Measurements from ENCODE around the gene RFX2.

Gene RFX2

DNA sequence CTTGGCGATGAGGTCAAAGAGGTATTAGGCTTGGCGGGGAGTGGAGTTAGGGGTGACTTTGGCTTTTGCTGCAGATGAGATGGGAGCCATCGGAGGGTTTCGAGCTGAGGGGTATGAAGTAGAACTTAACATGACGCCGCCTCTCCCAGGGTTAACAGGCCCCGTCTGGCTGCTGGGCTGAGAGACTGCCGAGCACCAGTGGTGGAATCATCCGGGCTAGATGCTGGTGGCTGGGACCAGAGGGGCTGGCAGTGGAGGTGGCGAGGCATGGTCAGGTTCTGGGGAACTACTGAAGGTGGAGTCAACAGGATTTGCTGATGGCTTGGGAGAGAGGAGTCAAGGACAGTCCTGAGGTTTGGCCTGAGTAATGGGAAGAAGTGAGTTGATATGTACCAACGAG lies 4.9 kb downstream of the RFX2 start:
- DNase-seq, result no peak

- DNase-seq, result no peak
Measured at GRCh38 chr19:6103894-6104293, 6.4 kb downstream of the RFX2 start.

- DNase-seq, result peak in 21 of 51 donors; percentile 5 to 37 (median 14)
Measured at GRCh38 chr19:6103217-6103644, 7.1 kb downstream of the RFX2 start.

- no peak for DNase-seq
Measured at GRCh38 chr19:6101991-6102390, 8.3 kb downstream of the RFX2 start.

DNA sequence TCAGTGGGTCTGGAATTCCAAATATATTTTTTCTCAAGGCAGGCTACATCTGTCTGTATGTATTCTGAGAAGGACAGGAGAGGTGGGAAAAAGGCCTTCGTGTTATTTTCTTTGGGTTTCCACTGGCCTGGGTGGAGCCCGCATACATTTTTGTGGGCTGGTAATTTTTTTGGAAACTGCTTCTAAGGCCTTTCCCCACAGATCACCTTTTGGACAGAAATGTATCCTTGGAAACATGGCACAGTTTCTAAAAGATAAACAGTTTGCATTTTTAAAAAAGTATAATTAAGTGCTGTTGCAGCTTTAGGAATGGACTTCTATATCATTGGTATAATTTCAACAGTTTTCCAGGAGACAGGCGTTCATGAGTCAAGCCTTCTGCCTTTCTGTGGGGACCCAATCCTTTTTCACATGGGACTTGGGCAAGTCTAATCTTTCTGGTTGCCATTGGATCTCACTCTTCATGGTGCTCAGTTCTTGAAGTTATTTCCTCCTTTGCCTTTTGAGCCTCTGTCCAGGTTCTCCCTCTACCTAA lies 8.9 kb downstream of the RFX2 start:
- no peak for DNase-seq

DNA sequence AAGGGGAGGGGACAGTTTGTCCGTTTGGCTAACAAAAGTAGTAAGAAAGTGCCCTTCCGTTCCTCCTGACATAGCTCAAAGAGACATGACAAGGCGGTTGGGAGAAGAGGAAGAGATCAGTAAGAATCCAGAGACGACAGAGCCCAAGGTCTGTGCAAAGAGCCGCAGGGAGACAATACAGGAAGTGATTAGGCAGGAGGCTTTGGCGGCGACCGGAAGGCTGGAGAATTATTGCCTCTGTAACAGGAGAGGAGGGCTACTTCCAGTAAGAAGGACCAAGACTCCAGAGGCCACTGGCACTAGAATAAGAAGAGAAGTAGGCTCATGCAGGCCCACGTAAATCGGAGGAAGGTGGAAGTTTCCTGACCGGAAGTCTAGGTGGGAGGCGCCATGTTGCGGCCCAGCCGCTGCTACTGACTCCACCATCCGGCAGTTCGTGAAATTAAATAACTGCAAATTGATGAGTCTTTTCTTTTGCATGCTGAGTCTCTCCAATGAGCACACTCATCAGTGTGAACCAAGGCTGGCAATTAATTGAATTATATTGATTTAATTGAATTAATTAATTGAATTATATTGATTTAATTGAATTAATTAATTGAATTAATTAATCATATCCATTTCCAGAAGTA lies 9.9 kb downstream of the RFX2 start:
- DNase-seq, result no peak

- DNase-seq, result no peak
Measured at GRCh38 chr19:6099599-6099998, 10.7 kb downstream of the RFX2 start.

- DNase-seq, result peak in 1 of 51 donors; percentile 15
Measured at GRCh38 chr19:6099033-6099432, 11.3 kb downstream of the RFX2 start.

DNA sequence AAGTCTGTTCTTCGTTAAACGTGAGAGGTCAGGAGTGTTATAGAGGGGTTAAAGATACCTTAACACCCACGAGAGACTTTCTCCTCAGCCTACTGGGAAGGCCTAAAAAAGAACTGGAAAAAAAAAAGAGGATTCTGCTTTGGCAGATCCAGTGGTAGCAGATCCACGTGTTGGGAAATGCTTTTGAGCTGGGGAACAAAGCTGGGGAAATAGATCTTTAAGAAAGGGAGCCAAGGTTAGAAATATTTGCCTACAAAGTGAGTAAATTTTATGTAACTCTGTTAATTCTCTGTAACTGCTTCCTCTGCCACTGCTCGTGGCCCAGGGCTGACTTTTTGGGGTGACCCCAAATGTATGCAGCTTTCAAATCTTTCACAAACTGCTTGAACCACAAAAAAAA lies 11.7 kb downstream of the RFX2 start:
- no peak for DNase-seq

DNA sequence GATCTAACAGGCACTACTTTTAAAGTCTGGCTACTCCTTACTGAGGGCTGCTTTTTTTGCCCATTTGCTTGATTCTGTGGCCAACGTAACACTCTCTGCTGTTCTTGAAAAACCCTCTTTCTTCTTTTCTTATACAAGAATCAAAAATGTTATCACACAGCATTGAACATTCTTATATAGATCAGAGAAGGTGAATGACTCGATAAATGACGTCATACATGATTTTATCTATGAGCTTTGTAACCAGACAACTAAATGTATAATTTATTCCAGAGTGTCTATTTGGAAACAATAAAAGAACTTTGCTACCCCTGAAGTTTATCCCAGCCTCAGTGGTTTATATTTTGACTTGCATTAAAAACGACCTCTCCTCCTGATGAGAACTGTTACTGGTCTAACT lies 12.4 kb downstream of the RFX2 start:
- no peak for DNase-seq

- no peak for DNase-seq
Measured at GRCh38 chr19:6095760-6096159, 14.5 kb downstream of the RFX2 start.

DNA sequence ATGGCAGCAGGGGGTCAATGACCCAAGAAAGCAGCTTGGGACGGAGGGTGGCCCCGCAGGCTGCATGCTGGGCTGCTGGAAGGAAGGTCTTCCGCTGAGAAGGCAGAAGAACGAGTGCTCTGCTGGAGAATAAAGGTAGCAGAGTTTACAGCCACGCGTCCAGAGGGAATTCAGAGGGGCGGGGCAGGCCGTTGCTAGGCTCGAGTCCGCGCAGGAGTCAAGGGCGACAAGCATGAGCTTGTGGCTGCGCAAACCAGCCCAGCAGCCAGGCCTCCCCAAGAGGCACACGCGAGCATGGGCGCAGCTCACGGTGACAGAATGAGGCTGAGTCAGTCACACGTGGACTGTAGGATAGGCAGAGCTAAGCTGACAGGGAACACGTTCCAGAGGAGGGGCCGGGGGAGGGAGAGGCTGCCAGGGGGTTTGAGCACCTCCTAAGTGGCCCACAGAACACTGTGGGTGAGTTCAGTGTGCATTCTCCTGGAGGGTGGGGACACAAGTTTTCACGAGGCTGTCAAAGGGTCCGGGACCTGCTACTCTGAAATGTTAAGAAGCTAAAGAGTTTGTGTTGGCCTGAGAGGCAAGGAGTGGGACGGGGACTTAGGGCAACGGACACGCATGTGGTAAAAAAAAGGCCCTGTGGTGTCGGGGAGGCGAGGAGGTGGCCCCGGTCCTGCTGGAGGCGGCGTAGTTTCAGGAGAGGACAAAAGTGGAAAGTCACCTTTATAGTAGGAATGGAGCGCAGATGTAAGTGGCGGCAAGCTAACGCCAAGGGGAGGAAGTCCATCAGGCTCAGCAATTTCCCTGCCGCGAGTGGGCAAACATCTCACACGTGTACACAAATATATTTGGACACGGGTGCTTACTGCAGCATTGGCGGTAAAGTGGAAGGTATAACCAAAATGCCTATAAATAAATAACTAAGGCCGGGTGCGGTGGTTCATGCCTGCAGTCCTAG lies 17.7 kb downstream of the RFX2 start:
- peak in 35 of 51 donors; percentile 9 to 80 (median 54) for DNase-seq

DNA sequence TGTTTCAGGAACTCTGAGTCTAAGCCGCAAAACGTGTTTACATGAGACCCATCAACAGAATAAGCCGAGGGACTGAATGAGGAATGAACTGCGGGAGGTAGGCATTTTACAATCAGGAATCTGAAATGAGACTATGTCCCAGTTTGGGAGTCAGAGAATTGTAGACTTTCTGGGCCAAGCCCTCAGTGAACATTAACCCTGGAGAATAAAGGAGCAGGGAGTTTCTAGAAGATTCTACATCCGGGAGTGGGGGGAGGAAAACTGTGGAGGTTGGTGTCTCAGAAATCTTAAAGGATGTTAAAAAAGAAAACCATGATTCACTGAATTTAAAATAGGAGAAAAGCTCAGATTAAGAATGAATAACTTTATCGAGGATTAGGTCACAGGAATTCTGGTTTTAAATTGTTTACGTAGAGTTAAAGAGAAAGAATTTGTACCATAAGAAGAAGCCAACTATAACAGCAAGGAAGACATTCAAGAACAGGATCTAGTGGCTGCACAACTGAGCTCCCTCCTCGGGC lies 18.5 kb downstream of the RFX2 start:
- peak in 1 of 51 donors; percentile 58 for DNase-seq

GRCh38 chr19:6090634-6091033 lies 19.7 kb downstream of the RFX2 start:
- no peak for DNase-seq

GRCh38 chr19:6088602-6089049 lies 21.7 kb downstream of the RFX2 start:
- DNase-seq, result no peak

DNA sequence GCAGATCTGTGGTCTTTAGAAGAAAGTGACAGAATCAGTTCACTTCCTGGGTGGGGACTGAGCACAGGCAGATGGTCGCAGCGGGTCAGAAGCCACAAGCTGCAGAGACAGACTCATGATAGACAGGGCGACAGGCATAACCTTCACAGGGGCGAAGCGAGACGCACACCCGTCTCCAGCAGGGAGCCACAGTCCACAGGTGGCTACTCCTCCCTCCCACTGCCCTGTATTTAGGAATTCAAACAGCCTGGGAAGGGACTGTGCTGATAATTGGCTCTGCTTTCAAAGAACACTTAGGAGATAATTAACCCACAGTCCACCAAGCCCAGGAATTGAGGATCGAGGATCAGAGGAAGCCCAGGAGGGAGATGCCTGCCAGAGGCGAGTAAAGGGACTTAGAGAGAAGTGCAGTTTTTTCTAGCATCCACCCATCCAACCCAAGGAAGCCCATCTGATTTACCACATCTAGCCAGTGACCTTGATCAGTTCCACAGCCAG lies 23.2 kb downstream of the RFX2 start:
- no peak for DNase-seq

- no peak for DNase-seq
Measured at GRCh38 chr19:6086068-6086788, 24.1 kb downstream of the RFX2 start.

GRCh38 chr19:6084821-6085220 lies 25.5 kb downstream of the RFX2 start:
- no peak for DNase-seq

DNA sequence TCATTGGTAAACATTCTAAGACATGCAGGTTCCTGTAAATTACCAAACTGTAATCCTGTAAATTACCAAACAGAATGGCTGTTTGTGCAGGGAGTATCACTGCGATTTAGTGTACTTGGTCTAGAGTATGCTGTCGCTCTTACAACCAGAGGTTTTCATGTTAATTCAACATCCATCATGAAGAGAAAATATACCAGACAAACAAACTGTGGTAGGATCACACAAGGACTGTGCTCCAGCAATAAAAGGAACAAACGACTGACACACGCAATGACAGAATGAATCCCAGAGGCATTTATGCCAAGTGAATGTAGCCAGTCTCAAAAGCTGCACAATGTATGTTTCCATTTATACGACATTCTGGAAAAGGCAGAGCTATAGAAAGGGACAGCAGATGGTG lies 31.2 kb downstream of the RFX2 start:
- DNase-seq, result no peak

GRCh38 chr19:6078068-6078467 lies 32.2 kb downstream of the RFX2 start:
- no peak for DNase-seq

Data from hypothalamus (tissue), 51 donors.